SK-N-SH (cell line): ENCODE data around the gene RFX3.

Experiments used
- CTCF ChIP-seq: fragments of 200-600 bp; sonication (generic); IDR thresholded peaks from 2 replicates; pipeline ENCODE4 v1.6.1; 2017; ENCODE audit warnings: antibody characterized with exemption, mild to moderate bottlenecking, moderate library complexity
- ELF1 ChIP-seq: IDR thresholded peaks from 2 replicates; pipeline ENCODE4 v1.4.0; 2012
- EZH2phosphoT487 ChIP-seq: fragments of 200-600 bp; sonication (generic); IDR thresholded peaks from 2 replicates; pipeline ENCODE4 v1.6.1; 2017; ENCODE audit warnings: low read depth, mixed run types, mild to moderate bottlenecking, antibody characterized with exemption, moderate library complexity, borderline replicate concordance
- GABPA ChIP-seq: IDR thresholded peaks from 2 replicates; pipeline ENCODE4 v1.4.0; 2012; ENCODE audit warnings: low read depth, mild to moderate bottlenecking
- JUND ChIP-seq: IDR thresholded peaks from 2 replicates; pipeline ENCODE4 v1.4.0; 2012
- MEF2A ChIP-seq: IDR thresholded peaks from 2 replicates; pipeline ENCODE4 v1.4.0; 2012; ENCODE audit warnings: low read depth, borderline replicate concordance
- NRF1 ChIP-seq: IDR thresholded peaks from 2 replicates; pipeline ENCODE4 v1.6.1; 2012; ENCODE audit warnings: low read depth, mild to moderate bottlenecking, low read length
- POLR2AphosphoS5 ChIP-seq: IDR thresholded peaks from 2 replicates; pipeline ENCODE4 v1.6.1; 2012; ENCODE audit warnings: low read depth, low read length
- SIN3A ChIP-seq: IDR thresholded peaks from 2 replicates; pipeline ENCODE4 v1.6.1; 2012; ENCODE audit warnings: low read depth, mild to moderate bottlenecking, low read length, moderate library complexity, borderline replicate concordance
- TCF12 ChIP-seq: IDR thresholded peaks from 2 replicates; pipeline ENCODE4 v1.4.0; 2012
- TEAD4 ChIP-seq: IDR thresholded peaks from 2 replicates; pipeline ENCODE4 v1.4.0; 2012; ENCODE audit warnings: mild to moderate bottlenecking, borderline replicate concordance; ENCODE audit not compliant: insufficient read depth
- USF1 ChIP-seq: IDR thresholded peaks from 2 replicates; pipeline ENCODE4 v1.4.0; 2012; ENCODE audit warnings: low read depth, borderline replicate concordance
- TF ChIP-seq, protein P1 (sequence below): IDR thresholded peaks from 2 replicates; pipeline ENCODE4 v1.6.1; 2012; ENCODE audit warnings: mild to moderate bottlenecking, low read depth, low read length, moderate library complexity

DNA sequence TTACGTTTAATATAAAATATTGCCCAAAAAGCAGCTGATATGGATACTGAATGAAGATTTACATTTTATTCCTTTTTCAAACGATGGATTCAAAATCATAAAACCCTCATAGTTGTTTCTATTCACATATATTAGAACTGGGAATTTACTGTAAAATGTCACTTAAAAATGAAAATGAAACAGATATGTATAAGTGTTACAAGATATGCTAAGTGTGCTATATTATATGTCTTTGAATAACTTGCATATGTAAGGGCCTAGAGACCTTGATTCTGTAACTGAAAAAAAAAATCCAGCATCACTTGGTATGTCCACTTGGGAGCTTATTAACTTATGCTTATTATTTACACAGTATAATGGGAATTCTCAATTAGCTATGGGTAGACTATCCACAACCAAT, 43.2 kb downstream of the RFX3 start:
- TF ChIP-seq MEF2A = no peak
- no peak for TF ChIP-seq JUND
- TF ChIP-seq TCF12 = no peak
- TF ChIP-seq TEAD4 = no peak
- TF ChIP-seq CTCF = no peak
- TF ChIP-seq ELF1 = no peak
- TF ChIP-seq, protein P1, sequence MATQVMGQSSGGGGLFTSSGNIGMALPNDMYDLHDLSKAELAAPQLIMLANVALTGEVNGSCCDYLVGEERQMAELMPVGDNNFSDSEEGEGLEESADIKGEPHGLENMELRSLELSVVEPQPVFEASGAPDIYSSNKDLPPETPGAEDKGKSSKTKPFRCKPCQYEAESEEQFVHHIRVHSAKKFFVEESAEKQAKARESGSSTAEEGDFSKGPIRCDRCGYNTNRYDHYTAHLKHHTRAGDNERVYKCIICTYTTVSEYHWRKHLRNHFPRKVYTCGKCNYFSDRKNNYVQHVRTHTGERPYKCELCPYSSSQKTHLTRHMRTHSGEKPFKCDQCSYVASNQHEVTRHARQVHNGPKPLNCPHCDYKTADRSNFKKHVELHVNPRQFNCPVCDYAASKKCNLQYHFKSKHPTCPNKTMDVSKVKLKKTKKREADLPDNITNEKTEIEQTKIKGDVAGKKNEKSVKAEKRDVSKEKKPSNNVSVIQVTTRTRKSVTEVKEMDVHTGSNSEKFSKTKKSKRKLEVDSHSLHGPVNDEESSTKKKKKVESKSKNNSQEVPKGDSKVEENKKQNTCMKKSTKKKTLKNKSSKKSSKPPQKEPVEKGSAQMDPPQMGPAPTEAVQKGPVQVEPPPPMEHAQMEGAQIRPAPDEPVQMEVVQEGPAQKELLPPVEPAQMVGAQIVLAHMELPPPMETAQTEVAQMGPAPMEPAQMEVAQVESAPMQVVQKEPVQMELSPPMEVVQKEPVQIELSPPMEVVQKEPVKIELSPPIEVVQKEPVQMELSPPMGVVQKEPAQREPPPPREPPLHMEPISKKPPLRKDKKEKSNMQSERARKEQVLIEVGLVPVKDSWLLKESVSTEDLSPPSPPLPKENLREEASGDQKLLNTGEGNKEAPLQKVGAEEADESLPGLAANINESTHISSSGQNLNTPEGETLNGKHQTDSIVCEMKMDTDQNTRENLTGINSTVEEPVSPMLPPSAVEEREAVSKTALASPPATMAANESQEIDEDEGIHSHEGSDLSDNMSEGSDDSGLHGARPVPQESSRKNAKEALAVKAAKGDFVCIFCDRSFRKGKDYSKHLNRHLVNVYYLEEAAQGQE = no peak
- no peak for TF ChIP-seq EZH2phosphoT487
- TF ChIP-seq NRF1 = no peak
- no peak for TF ChIP-seq POLR2AphosphoS5
- TF ChIP-seq SIN3A = no peak
- no peak for TF ChIP-seq GABPA
- TF ChIP-seq USF1 = no peak
